ENCODE data around the gene KLRG1. TPM values are rescaled to one million over a fixed set of nuclear protein-coding genes. Genes with fewer than 3 reads are reported as not detected.

The KLRG1 gene
- total and polyA plus RNA-seq, 12 donors = 1.2 to 5.2 (median 2.8) TPM; not detected in 1

GRCh38 chr12:8950221-8950527 lies 39.2 kb upstream of the KLRG1 start:
- TF ChIP-seq CTCF (IDR thresholded peaks at IDR 0.05) = no peak
- no peak for TF ChIP-seq POLR2A (IDR thresholded peaks at IDR 0.05)
- Histone ChIP-seq H3K27ac (peak overlapping the region; percentile 96 to 98 (median 97)), H3K4me1 (replicated peaks in 1 of 2) (peaks cover 7 to 25% of the 10 kb centered on the region in 2 donors), H3K9me3 (replicated peaks in 1 of 3) (no peaks in the 10 kb centered on the region), H3K36me3 (replicated peaks in 1 of 2) (peaks cover 0 to 8% of the 10 kb centered on the region in 2 donors), H3K27me3 (no peaks in the 10 kb centered on the region), H3K4me3 (peak overlapping the region; percentile 30 to 83 (median 46))
- DNase-seq = no peak
- WGBS, 4 donors = 1 to 3% (median 2%) methylated on average over 7 of the region's 7 CpGs
- intact Hi-C loops (cut with DNase I) = loop anchor here (5.0 to 10.0 kb wide), 2 partner anchors 85 to 87 kb away; no protein-coding TSS in a partner anchor

GRCh38 chr12:8950702-8951478 lies 38.5 kb upstream of the KLRG1 start:
- Histone ChIP-seq H3K27me3 (no peaks in the 10 kb centered on the region), H3K36me3 (replicated peaks in 1 of 2) (peaks cover 0 to 1% of the 10 kb centered on the region in 2 donors), H3K4me3 (peak overlapping the region in 1 of 4 donors; percentile 58), H3K4me1 (replicated peaks in 1 of 2) (peaks cover 7 to 25% of the 10 kb centered on the region in 2 donors), H3K27ac (peak overlapping the region in 3 of 5 donors; percentile 97 to 98 (median 98)), H3K9me3 (replicated peaks in 1 of 3) (no peaks in the 10 kb centered on the region)
- intact Hi-C loops (cut with DNase I) = loop anchor here (5.0 to 10.0 kb wide), 2 partner anchors 84 to 86 kb away; no protein-coding TSS in a partner anchor
- TF ChIP-seq CTCF (IDR thresholded peaks at IDR 0.05) (peak in 3 of 6 experiments; percentile 13 to 38 (median 33)), POLR2A (IDR thresholded peaks at IDR 0.05) (no peak)
- 27 to 34% (median 29%) methylated on average over 9 of the region's 9 CpGs for WGBS, 4 donors
- no peak for DNase-seq

- no peaks in the 10 kb centered on the region for H3K36me3 ChIP-seq (replicated peaks in 1 of 2)
- no peak overlapping the region for H3K27ac ChIP-seq
- no peak overlapping the region for H3K4me3 ChIP-seq
- peaks cover 7 to 24% of the 10 kb centered on the region in 2 donors for H3K4me1 ChIP-seq (replicated peaks in 1 of 2)
- no peaks in the 10 kb centered on the region for H3K27me3 ChIP-seq
- no peak for TF ChIP-seq POLR2A (IDR thresholded peaks at IDR 0.05)
- H3K9me3 ChIP-seq (replicated peaks in 1 of 3) = no peaks in the 10 kb centered on the region
- 59 to 75% (median 69%) methylated on average over 1 of the region's 1 CpG for WGBS, 4 donors
- intact Hi-C loops (cut with DNase I) = loop anchor here (5.0 to 10.0 kb wide), 2 partner anchors 83 to 86 kb away; no protein-coding TSS in a partner anchor
- DNase-seq = no peak
These were observed 37.6 kb upstream of the KLRG1 start for GRCh38 chr12:8951744-8952143.

GRCh38 chr12:8953773-8954402 lies 35.5 kb upstream of the KLRG1 start:
- Histone ChIP-seq H3K4me3 (no peak overlapping the region), H3K36me3 (replicated peaks in 1 of 2) (no peaks in the 10 kb centered on the region), H3K27ac (no peak overlapping the region), H3K4me1 (replicated peaks in 1 of 2) (peaks cover 6 to 7% of the 10 kb centered on the region in 2 donors), H3K9me3 (replicated peaks in 1 of 3) (no peaks in the 10 kb centered on the region), H3K27me3 (no peaks in the 10 kb centered on the region)
- intact Hi-C loops (cut with DNase I) = loop anchor here (5.0 to 10.0 kb wide), 2 partner anchors 81 to 83 kb away; no protein-coding TSS in a partner anchor
- WGBS, 4 donors = 90 to 95% (median 93%) methylated on average over 8 of the region's 8 CpGs
- TF ChIP-seq POLR2A (IDR thresholded peaks at IDR 0.05) (no peak), CTCF (IDR thresholded peaks at IDR 0.05) (no peak)
- no peak for DNase-seq
